ENCODE measurements around the gene CARD14.
"Not testable (repeated sequence)": the region's sequence is repeated elsewhere in the genome, so short reads cannot be mapped to it uniquely, and the experiment has no call there.

Gene CARD14

DNA sequence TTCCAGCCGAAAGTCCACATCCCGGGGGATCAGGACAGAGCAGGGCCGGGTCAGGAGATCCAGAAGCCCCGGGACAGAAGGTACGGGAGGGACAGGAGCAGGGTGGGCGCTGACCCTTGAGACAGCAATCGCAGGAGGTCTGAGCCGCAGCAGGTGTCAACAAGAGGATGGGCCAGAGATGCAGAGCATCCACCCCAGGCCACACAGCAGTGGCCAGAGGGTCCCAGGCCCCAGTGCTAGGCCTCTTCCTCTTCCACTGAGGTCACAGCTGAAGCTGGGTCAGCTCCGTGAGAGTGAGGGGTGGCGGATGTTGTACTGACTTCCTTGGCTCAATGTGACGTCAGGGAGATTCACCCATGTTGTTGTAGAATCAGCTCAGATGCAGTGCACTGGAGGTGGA, 82.1 kb downstream of the CARD14 start:
- no peak for DNase-seq (ENCODE audit: low read depth)
- TF ChIP-seq, protein P1, sequence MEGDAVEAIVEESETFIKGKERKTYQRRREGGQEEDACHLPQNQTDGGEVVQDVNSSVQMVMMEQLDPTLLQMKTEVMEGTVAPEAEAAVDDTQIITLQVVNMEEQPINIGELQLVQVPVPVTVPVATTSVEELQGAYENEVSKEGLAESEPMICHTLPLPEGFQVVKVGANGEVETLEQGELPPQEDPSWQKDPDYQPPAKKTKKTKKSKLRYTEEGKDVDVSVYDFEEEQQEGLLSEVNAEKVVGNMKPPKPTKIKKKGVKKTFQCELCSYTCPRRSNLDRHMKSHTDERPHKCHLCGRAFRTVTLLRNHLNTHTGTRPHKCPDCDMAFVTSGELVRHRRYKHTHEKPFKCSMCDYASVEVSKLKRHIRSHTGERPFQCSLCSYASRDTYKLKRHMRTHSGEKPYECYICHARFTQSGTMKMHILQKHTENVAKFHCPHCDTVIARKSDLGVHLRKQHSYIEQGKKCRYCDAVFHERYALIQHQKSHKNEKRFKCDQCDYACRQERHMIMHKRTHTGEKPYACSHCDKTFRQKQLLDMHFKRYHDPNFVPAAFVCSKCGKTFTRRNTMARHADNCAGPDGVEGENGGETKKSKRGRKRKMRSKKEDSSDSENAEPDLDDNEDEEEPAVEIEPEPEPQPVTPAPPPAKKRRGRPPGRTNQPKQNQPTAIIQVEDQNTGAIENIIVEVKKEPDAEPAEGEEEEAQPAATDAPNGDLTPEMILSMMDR (IDR thresholded peaks at IDR 0.05; ENCODE audit: low read depth, low read length, missing control alignments) = no peak
- no peak overlapping the region for H3K4me3 ChIP-seq (ENCODE audit: low read depth, low read length)

GRCh38 chr17:80252871-80253270, 83.0 kb downstream of the CARD14 start:
- H3K4me3 ChIP-seq (ENCODE audit: low read depth, low read length) = no peak overlapping the region
- TF ChIP-seq, protein P1 (IDR thresholded peaks at IDR 0.05; ENCODE audit: low read depth, low read length, missing control alignments) = peak; percentile 73
- no peak for DNase-seq (ENCODE audit: low read depth)

- TF ChIP-seq, protein P1 (IDR thresholded peaks at IDR 0.05; ENCODE audit: low read depth, low read length, missing control alignments) = no peak
- no peak overlapping the region for H3K4me3 ChIP-seq (ENCODE audit: low read depth, low read length)
- no peak for DNase-seq (ENCODE audit: low read depth)
These were observed 84.0 kb downstream of the CARD14 start for GRCh38 chr17:80253631-80254395.

DNA sequence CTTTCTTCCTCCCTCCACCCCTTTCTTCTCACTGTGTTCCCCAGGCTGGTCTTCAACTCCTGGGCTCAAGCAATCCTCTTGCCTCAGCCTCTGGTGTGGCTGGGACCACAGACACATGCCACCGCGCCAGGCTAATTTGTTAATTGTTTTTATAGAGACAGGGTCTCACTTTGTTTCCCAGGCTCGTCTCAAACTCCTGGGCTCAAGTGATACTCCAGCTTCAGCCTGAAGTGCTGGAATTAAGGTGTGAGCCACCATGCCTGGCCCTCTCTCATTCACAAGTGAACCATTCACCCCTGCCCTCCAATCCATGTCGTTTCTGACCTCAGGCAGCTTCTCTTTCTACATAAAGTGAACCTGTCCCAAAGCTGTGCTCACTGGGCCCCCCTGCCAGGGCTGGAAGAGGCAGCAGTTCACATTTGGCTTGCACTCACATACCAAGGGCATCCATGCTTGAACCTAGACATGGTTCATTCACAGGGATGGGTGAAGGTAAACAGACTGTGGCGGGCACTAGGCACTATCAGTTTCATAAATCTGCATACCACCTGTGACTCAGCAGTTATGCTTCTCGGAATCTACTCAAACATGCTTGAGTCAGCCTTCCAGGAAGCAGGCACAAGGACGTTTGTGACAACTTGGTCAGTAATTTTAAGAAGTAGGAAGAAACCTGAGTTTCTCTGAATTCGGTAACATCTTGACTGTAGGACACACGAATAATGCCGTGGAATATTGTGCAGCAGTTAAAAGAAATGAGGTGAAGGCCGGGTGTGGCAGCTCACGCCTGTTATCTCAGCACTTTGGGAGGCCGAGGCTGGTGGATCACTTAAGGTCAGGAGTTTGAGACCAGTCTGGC, 84.8 kb downstream of the CARD14 start:
- peak; percentile 80 for DNase-seq (ENCODE audit: low read depth)
- H3K4me3 ChIP-seq (ENCODE audit: low read depth, low read length) = no peak overlapping the region; the same call in 1 of the 2 replicates
- TF ChIP-seq, protein P1 (IDR thresholded peaks at IDR 0.05; ENCODE audit: low read depth, low read length, missing control alignments) = no peak

- no peak for DNase-seq (ENCODE audit: low read depth)
- TF ChIP-seq, protein P1 (IDR thresholded peaks at IDR 0.05; ENCODE audit: low read depth, low read length, missing control alignments) = no peak
- no peak overlapping the region for H3K4me3 ChIP-seq (ENCODE audit: low read depth, low read length)
These were observed 86.2 kb downstream of the CARD14 start for GRCh38 chr17:80256034-80256350.

DNA sequence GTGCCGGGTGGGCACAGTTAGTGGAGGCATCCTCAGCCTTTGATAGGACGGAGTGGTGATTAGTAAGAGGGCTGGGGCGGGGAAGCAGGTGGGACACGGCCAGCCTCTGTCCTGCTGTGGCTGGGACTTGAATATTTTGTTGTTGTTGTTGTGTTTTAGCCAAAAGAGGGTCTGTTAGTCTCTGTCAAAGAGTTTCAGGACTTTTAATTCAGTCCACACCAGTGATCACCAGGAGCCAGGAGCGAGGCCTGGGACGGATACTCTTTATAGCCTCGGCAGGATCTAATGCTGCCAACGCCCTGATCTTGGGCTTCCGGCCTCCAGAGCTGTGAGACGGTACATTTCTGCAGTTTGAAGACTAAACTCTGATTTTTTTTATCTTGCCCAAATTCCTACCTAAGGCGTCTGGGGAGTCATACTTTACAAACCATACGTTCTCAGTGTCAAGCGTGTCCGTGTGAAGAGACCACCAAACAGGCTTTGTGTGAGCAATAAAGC, 87.9 kb downstream of the CARD14 start:
- DNase-seq (ENCODE audit: low read depth) = no peak
- TF ChIP-seq, protein P1 (IDR thresholded peaks at IDR 0.05; ENCODE audit: low read depth, low read length, missing control alignments) = no peak
- no peak overlapping the region for H3K4me3 ChIP-seq (ENCODE audit: low read depth, low read length)

DNA sequence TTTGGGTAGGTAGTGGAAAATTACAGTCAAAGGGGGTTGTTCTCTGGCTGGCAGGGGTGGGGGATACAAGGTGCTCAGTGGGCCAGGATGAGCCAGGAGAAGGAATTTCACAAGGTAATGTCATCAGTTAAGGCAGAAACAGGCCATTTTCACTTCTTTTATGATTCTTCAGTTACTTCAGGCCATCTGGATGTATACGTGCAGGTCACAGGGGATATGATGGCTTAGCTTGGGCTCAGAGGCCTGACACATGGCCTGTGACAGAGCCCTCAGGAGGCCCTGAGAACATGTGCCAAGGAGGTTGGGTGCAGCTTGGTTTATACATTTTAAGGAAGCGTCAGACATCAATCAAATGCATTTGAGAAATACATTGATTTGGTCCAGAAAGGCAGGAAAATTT, 88.5 kb downstream of the CARD14 start:
- not testable (repeated sequence) for H3K4me3 ChIP-seq (ENCODE audit: low read depth, low read length); DNase-seq (ENCODE audit: low read depth)

Measured in GM12864 (cell line).